ENCODE results near the gene JARID2. TPM values are rescaled to one million over a fixed set of nuclear protein-coding genes. Genes with fewer than 3 reads are reported as not detected.

Gene JARID2
- total and polyA plus RNA-seq, 2 of the 13 experiments (the other 11 are each of a cell fraction or from before 2014, with no cell fraction given), result 7.5 to 10.3 TPM

DNA sequence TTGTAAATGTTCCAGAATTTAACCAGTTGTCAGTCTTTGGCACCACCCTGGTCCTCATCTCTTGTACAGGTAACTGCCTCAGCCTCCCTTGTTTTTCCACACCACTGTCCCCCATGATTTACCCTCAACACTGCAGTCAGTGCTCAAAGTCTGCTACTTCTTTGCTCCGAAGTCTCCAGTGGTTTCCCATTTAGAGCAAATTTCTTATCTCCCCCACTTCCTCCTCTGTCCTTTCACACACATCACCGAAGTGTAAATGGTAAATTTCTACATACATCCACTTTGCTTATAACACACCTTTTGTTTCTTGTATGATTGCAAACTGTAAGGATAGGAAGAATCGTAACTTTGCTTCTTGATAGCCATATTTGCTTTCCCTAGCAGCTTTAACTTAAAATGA is 115.3 kb downstream of the JARID2 start:
- CTCF ChIA-PET (ENCODE audit: low intra/inter-chr PET ratio, low total read pairs), result no interaction called here
- Histone ChIP-seq H3K27ac (ENCODE audit: extremely low read length, insufficient read depth, low read length) (no peak overlapping the region), H3K36me3 (replicated peaks in 1 of 2; ENCODE audit: control insufficient read depth in 1 of 2, insufficient read depth in 2 of 2, low read length in 2 of 2) (no peaks in the 10 kb centered on the region), H3K4me2 (ENCODE audit: low read depth, low read length) (no peak overlapping the region), H3K79me2 (ENCODE audit: insufficient read depth, low read length) (peaks cover 42% of the 10 kb centered on the region), H3K4me1 (ENCODE audit: insufficient read depth, low read length) (peaks cover 42% of the 10 kb centered on the region), H2AFZ (ENCODE audit: low read length) (no peak overlapping the region), H3K9ac (ENCODE audit: insufficient read depth, low read depth, low read length) (no peak overlapping the region), H3K27me3 (ENCODE audit: control insufficient read depth in 1 of 2, insufficient read depth in 2 of 2, low read length in 2 of 2) (no peaks in the 10 kb centered on the region), H3K9me3 (ENCODE audit: low read length) (no peaks in the 10 kb centered on the region), H4K20me1 (ENCODE audit: insufficient read depth, low read length) (peaks cover 20% of the 10 kb centered on the region), H3K4me3 (replicated peaks in 1 of 3; ENCODE audit: insufficient read depth in 1 of 3, low read depth in 2 of 3, low read length in 3 of 3) (no peak overlapping the region)
- no TSS peak for BruUV-seq (replicated peaks)
- TF ChIP-seq ZBTB38 (CRISPR knock-in tag; IDR thresholded peaks at IDR 0.05), result no peak
- no peak for TF ChIP-seq ZNF670 (CRISPR knock-in tag; IDR thresholded peaks at IDR 0.05; ENCODE audit: borderline replicate concordance)
- TF ChIP-seq ZNF367 (CRISPR knock-in tag; IDR thresholded peaks at IDR 0.05; ENCODE audit: borderline replicate concordance), result no peak
- TF ChIP-seq, protein P1, sequence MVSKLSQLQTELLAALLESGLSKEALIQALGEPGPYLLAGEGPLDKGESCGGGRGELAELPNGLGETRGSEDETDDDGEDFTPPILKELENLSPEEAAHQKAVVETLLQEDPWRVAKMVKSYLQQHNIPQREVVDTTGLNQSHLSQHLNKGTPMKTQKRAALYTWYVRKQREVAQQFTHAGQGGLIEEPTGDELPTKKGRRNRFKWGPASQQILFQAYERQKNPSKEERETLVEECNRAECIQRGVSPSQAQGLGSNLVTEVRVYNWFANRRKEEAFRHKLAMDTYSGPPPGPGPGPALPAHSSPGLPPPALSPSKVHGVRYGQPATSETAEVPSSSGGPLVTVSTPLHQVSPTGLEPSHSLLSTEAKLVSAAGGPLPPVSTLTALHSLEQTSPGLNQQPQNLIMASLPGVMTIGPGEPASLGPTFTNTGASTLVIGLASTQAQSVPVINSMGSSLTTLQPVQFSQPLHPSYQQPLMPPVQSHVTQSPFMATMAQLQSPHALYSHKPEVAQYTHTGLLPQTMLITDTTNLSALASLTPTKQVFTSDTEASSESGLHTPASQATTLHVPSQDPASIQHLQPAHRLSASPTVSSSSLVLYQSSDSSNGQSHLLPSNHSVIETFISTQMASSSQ (IDR thresholded peaks at IDR 0.05; ENCODE audit: low read depth), result no peak
- TF ChIP-seq, protein P1 (CRISPR knock-in tag; IDR thresholded peaks at IDR 0.05; ENCODE audit: borderline replicate concordance), result no peak
- TF ChIP-seq POLR2A (IDR thresholded peaks at IDR 0.05; ENCODE audit: insufficient read depth in 1 of 2, low read depth in 2 of 2, low read length in 2 of 2), result no peak
- TF ChIP-seq WIZ (CRISPR knock-in tag; IDR thresholded peaks at IDR 0.05), result no peak
- TF ChIP-seq, protein P2, sequence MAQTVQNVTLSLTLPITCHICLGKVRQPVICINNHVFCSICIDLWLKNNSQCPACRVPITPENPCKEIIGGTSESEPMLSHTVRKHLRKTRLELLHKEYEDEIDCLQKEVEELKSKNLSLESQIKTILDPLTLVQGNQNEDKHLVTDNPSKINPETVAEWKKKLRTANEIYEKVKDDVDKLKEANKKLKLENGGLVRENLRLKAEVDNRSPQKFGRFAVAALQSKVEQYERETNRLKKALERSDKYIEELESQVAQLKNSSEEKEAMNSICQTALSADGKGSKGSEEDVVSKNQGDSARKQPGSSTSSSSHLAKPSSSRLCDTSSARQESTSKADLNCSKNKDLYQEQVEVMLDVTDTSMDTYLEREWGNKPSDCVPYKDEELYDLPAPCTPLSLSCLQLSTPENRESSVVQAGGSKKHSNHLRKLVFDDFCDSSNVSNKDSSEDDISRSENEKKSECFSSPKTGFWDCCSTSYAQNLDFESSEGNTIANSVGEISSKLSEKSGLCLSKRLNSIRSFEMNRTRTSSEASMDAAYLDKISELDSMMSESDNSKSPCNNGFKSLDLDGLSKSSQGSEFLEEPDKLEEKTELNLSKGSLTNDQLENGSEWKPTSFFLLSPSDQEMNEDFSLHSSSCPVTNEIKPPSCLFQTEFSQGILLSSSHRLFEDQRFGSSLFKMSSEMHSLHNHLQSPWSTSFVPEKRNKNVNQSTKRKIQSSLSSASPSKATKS (CRISPR knock-in tag; IDR thresholded peaks at IDR 0.05), result no peak
- no peak for TF ChIP-seq HNRNPH1 (optimal IDR thresholded peaks at IDR 0.05; ENCODE audit: low read depth, low read length)
- no peak for TF ChIP-seq RERE (CRISPR knock-in tag; IDR thresholded peaks at IDR 0.05; ENCODE audit: low read depth)
- no peak for TF ChIP-seq NR2F1 (CRISPR knock-in tag; IDR thresholded peaks at IDR 0.05)
- TF ChIP-seq GPN1 (CRISPR knock-in tag; IDR thresholded peaks at IDR 0.05; ENCODE audit: borderline replicate concordance), result no peak
- TF ChIP-seq ZNF224 (CRISPR knock-in tag; IDR thresholded peaks at IDR 0.05), result no peak
- POLR2A ChIA-PET, result no interaction called here
- WGBS (ENCODE audit: low lambda C conversion rate), result 96% methylated on average over 3 of the region's 3 CpGs
- DNase-seq (ENCODE audit: low spot score) (no peak), ATAC-seq (no peak), FAIRE-seq (no peak)
- in situ Hi-C loops (cut with HindIII; ENCODE audit: extremely low pct_ligation_motif_present, low pct_unique_long_range_greater_than_20kb) (no loop called here), intact Hi-C loops (cut with micrococcal nuclease; ENCODE audit: unreplicated experiment) (no loop called here)

Measured in HepG2 (cell line).